Activated T-cell treated with anti-CD3 and anti-CD28 coated beads for 48 hours (primary cell): Measurements from ENCODE around the gene TMTC1.

Experiments used
- DNase-seq: peaks from one replicate; pipeline ENCODE4 v3.0.0-alpha.2; 2020; ENCODE audit warnings: low read depth

Gene TMTC1

GRCh38 chr12:29614694-29615325 is 168.9 kb downstream of the TMTC1 start:
- DNase-seq, result no peak

GRCh38 chr12:29612912-29613311 is 170.8 kb downstream of the TMTC1 start:
- DNase-seq, result no peak

- no peak for DNase-seq
Observed at GRCh38 chr12:29611906-29612305, 171.8 kb downstream of the TMTC1 start.

GRCh38 chr12:29610473-29611170 is 173.1 kb downstream of the TMTC1 start:
- DNase-seq, result no peak

GRCh38 chr12:29609431-29610215 is 174.1 kb downstream of the TMTC1 start:
- DNase-seq, result no peak

GRCh38 chr12:29608581-29608980 is 175.2 kb downstream of the TMTC1 start:
- DNase-seq, result no peak

GRCh38 chr12:29599381-29599780 is 184.4 kb downstream of the TMTC1 start:
- no peak for DNase-seq

GRCh38 chr12:29595071-29595755 is 188.5 kb downstream of the TMTC1 start:
- DNase-seq, result no peak

- DNase-seq, result no peak
Observed at GRCh38 chr12:29593001-29593400, 190.7 kb downstream of the TMTC1 start.

- no peak for DNase-seq
Observed at GRCh38 chr12:29591140-29592020, 192.4 kb downstream of the TMTC1 start.

- DNase-seq, result no peak
Observed at GRCh38 chr12:29589851-29590250, 193.9 kb downstream of the TMTC1 start.

- DNase-seq, result no peak
Observed at GRCh38 chr12:29589286-29589820, 194.4 kb downstream of the TMTC1 start.

- DNase-seq, result no peak
Observed at GRCh38 chr12:29582677-29583272, 201.0 kb downstream of the TMTC1 start.

- no peak for DNase-seq
Observed at GRCh38 chr12:29582146-29582545, 201.6 kb downstream of the TMTC1 start.

- no peak for DNase-seq
Observed at GRCh38 chr12:29581631-29582030, 202.1 kb downstream of the TMTC1 start.

- no peak for DNase-seq
Observed at GRCh38 chr12:29580971-29581370, 202.8 kb downstream of the TMTC1 start.

GRCh38 chr12:29578731-29579130 is 205.0 kb downstream of the TMTC1 start:
- no peak for DNase-seq

- DNase-seq, result no peak
Observed at GRCh38 chr12:29578070-29578469, 205.7 kb downstream of the TMTC1 start.

GRCh38 chr12:29574500-29574899 is 209.2 kb downstream of the TMTC1 start:
- no peak for DNase-seq

GRCh38 chr12:29572938-29573337 is 210.8 kb downstream of the TMTC1 start:
- no peak for DNase-seq

- no peak for DNase-seq
Observed at GRCh38 chr12:29572464-29572863, 211.3 kb downstream of the TMTC1 start.
